ENCODE data around the gene FOXP1.

DNA sequence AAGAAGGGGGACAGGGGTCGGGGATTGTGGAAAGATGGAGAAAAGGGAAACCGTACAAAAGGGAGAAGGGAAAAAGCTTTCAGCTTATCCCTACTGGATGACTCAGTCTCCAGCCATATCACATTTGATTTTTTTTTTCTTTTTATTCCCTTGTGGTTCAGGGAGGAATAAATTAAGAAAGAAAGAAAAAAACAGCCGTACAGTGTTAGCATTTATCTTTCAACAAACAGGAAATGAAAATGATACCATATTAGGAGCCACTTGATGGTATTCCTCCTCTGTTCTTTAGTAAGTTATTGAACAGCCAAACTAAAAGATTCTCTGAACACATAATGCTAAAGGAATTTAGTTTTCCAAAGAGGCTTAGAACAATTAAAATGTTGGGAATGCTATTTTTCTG, 594.4 kb downstream of the FOXP1 start:
- TF ChIP-seq, protein P1, sequence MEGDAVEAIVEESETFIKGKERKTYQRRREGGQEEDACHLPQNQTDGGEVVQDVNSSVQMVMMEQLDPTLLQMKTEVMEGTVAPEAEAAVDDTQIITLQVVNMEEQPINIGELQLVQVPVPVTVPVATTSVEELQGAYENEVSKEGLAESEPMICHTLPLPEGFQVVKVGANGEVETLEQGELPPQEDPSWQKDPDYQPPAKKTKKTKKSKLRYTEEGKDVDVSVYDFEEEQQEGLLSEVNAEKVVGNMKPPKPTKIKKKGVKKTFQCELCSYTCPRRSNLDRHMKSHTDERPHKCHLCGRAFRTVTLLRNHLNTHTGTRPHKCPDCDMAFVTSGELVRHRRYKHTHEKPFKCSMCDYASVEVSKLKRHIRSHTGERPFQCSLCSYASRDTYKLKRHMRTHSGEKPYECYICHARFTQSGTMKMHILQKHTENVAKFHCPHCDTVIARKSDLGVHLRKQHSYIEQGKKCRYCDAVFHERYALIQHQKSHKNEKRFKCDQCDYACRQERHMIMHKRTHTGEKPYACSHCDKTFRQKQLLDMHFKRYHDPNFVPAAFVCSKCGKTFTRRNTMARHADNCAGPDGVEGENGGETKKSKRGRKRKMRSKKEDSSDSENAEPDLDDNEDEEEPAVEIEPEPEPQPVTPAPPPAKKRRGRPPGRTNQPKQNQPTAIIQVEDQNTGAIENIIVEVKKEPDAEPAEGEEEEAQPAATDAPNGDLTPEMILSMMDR (optimal IDR thresholded peaks at IDR 0.05 in 1 of 3, IDR thresholded peaks at IDR 0.05 in 1 of 3, conservative IDR thresholded peaks at IDR 0.05 in 1 of 3; ENCODE audit: extremely low read depth in 1 of 3, insufficient read depth in 2 of 3, low read length in 3 of 3) = no peak
- no peak for TF ChIP-seq EZH2 (IDR thresholded peaks at IDR 0.05; ENCODE audit: low read length)

All from keratinocyte (primary cell).